ENCODE measurements around the gene AIFM3. TPM values are rescaled to one million over a fixed set of nuclear protein-coding genes. Genes with fewer than 3 reads are reported as not detected.
A peak's percentile ranks its signal among the peaks of the same experiment; 100 is the strongest.

Gene AIFM3
- polyA plus RNA-seq, 1 donor: 3.2 TPM

DNA sequence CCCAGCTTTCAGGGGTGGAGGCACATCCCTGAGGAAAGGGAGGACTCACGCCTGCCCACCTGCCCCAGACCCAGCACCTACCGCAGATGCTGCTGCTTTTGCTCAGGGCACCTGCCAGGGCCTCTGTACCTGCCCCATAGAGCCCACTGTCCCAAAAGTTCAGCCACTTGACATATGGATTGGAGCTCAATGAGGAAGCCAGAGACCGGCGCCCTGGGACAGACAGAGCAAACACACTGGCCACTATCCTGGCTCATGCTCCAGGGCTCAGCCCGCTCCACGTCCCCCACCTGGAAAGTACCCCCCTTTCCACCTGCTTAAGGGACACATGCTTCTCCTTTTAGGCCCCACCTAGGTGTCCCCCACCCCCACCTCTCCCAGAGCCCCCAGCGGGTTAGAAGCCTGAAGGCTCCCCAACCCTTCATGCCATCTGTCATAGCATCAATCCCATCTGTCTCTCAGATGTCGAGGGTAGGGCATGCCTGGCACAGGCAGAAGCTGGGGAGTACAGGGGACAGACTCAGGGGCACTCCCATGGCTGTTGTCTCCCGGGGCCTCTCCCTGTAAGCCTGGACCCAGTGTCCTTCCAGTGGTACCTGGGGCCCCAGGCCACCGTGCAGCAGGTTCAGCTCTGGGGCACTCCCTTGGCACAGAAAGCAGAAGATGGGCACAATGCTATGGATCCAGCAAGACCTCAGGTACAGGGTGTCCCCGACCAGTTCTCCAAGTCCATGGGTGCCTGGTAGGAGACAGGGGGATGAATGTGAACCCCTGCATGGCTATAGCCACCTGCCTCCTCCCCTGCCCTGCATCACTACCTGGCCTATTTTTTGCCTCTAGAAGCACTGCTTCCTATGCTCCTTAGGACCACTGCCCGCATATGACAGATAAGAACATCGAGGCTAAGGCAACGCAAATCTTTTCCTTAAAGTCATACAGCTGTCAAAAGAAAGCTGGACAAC, 45.7 kb downstream of the AIFM3 start:
- H3K27ac ChIP-seq (ENCODE audit: low read length): no peak overlapping the region
- no peaks in the 10 kb centered on the region for H3K9me3 ChIP-seq (ENCODE audit: control insufficient read depth, low read depth, low read length)
- peaks cover 17% of the 10 kb centered on the region for H3K4me1 ChIP-seq (ENCODE audit: control insufficient read depth, insufficient read depth, low read length)
- no peak overlapping the region for H3K4me3 ChIP-seq (ENCODE audit: low read length)
- WGBS (ENCODE audit: insufficient coverage, low lambda C conversion rate): no CpG with 5 or more reads among the region's 14 CpGs
- H3K36me3 ChIP-seq (ENCODE audit: control insufficient read depth, insufficient read depth, low read length): no peaks in the 10 kb centered on the region
- DNase-seq: no peak
- no peaks in the 10 kb centered on the region for H3K27me3 ChIP-seq (ENCODE audit: control insufficient read depth, insufficient read depth, low read length)

GRCh38 chr22:21013657-21014201, 46.7 kb downstream of the AIFM3 start:
- no CpG with 5 or more reads among the region's 24 CpGs for WGBS (ENCODE audit: insufficient coverage, low lambda C conversion rate)
- H3K4me3 ChIP-seq (ENCODE audit: low read length): peak overlapping the region; percentile 42

GRCh38 chr22:21014202-21014725, 47.2 kb downstream of the AIFM3 start:
- peak overlapping the region; percentile 65 for H3K27ac ChIP-seq (ENCODE audit: low read length)
- WGBS (ENCODE audit: insufficient coverage, low lambda C conversion rate): no CpG with 5 or more reads among the region's 40 CpGs
- DNase-seq: peak; percentile 85 to 87
- H3K27me3 ChIP-seq (ENCODE audit: control insufficient read depth, insufficient read depth, low read length): no peaks in the 10 kb centered on the region
- no peaks in the 10 kb centered on the region for H3K9me3 ChIP-seq (ENCODE audit: control insufficient read depth, low read depth, low read length)
- peaks cover 17% of the 10 kb centered on the region for H3K4me1 ChIP-seq (ENCODE audit: control insufficient read depth, insufficient read depth, low read length)
- H3K4me3 ChIP-seq (ENCODE audit: low read length): peak overlapping the region; percentile 42
- H3K36me3 ChIP-seq (ENCODE audit: control insufficient read depth, insufficient read depth, low read length): no peaks in the 10 kb centered on the region

More at GRCh38 chr22:21013657-21014201, 46.7 kb downstream of the AIFM3 start:
- Histone ChIP-seq H3K36me3 (ENCODE audit: control insufficient read depth, insufficient read depth, low read length) (no peaks in the 10 kb centered on the region), H3K27me3 (ENCODE audit: control insufficient read depth, insufficient read depth, low read length) (no peaks in the 10 kb centered on the region), H3K4me1 (ENCODE audit: control insufficient read depth, insufficient read depth, low read length) (peaks cover 17% of the 10 kb centered on the region), H3K9me3 (ENCODE audit: control insufficient read depth, low read depth, low read length) (no peaks in the 10 kb centered on the region), H3K27ac (ENCODE audit: low read length) (peak overlapping the region; percentile 65)
- no peak for DNase-seq

GRCh38 chr22:21014726-21015465, 47.8 kb downstream of the AIFM3 start, which contains the start of gene P2RX6:
Gene P2RX6, plus strand, starts transcription at chr22:21015165. Its CDS starts 10 bp downstream, at chr22:21015175.
- H3K4me3 ChIP-seq (ENCODE audit: low read length): peak within 1 kb of the TSS; percentile 42
- H3K27ac ChIP-seq (ENCODE audit: low read length): peak within 1 kb of the TSS; percentile 65
- 8% methylated on average over 2 of the region's 12 CpGs for WGBS (ENCODE audit: insufficient coverage, low lambda C conversion rate)
- H3K4me1 ChIP-seq (ENCODE audit: control insufficient read depth, insufficient read depth, low read length): peaks cover 17% of the 10 kb centered on the region
- no peaks in the 10 kb centered on the region for H3K27me3 ChIP-seq (ENCODE audit: control insufficient read depth, insufficient read depth, low read length)
- DNase-seq: peak in 1 of 2 donors; percentile 55
- no peaks in the 10 kb centered on the region for H3K36me3 ChIP-seq (ENCODE audit: control insufficient read depth, insufficient read depth, low read length)
- H3K9me3 ChIP-seq (ENCODE audit: control insufficient read depth, low read depth, low read length): no peaks in the 10 kb centered on the region

- Histone ChIP-seq H3K27ac (ENCODE audit: low read length) (peak overlapping the region; percentile 54), H3K4me1 (ENCODE audit: control insufficient read depth, insufficient read depth, low read length) (peaks cover 17% of the 10 kb centered on the region), H3K9me3 (ENCODE audit: control insufficient read depth, low read depth, low read length) (no peaks in the 10 kb centered on the region), H3K4me3 (ENCODE audit: low read length) (no peak overlapping the region), H3K27me3 (ENCODE audit: control insufficient read depth, insufficient read depth, low read length) (no peaks in the 10 kb centered on the region), H3K36me3 (ENCODE audit: control insufficient read depth, insufficient read depth, low read length) (no peaks in the 10 kb centered on the region)
- no peak for DNase-seq
- WGBS (ENCODE audit: insufficient coverage, low lambda C conversion rate): no CpG with 5 or more reads among the region's 10 CpGs
Measured at GRCh38 chr22:21015466-21016006, 48.5 kb downstream of the AIFM3 start.

DNA sequence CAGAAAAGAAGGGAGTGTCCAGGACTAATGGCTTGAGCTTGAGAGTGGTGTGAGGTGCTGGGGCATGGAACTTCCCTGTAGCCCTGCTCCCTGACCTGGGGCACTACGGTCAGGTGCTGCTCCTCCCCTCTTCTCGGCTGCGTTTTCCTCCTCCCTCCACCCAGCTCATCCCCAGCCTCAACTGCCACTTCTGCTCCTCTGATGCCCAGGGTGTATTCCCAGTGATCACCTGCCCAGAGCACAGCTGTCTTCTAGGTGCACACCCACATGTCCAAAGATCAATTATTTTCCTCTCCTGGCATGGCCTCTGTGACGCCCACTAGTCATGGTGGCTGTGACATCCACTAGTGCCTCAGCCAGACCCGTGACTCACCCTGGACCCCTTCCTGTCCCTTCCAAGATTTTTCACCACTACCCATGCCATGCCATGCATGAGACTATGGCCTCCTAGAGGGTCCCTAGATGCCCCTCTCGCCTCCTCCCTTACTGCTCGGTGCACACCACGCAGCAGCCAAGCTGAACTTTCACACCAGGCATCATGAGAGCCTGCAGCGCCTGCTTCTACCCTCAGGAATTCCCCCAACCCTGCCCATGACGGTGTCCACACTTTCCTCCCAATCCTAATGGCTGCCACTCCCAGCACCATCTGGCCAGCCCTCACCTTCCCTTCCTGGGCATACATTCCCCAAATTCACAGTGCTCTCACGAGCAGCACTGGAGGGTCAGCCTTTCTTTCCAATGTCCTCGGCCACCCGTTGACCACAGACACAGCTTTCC, 49.8 kb downstream of the AIFM3 start:
- DNase-seq: no peak
- Histone ChIP-seq H3K36me3 (ENCODE audit: control insufficient read depth, insufficient read depth, low read length) (no peaks in the 10 kb centered on the region), H3K4me3 (ENCODE audit: low read length) (no peak overlapping the region), H3K4me1 (ENCODE audit: control insufficient read depth, insufficient read depth, low read length) (peaks cover 17% of the 10 kb centered on the region), H3K27ac (ENCODE audit: low read length) (no peak overlapping the region), H3K27me3 (ENCODE audit: control insufficient read depth, insufficient read depth, low read length) (no peaks in the 10 kb centered on the region), H3K9me3 (ENCODE audit: control insufficient read depth, low read depth, low read length) (no peaks in the 10 kb centered on the region)
- 80% methylated on average over 2 of the region's 13 CpGs for WGBS (ENCODE audit: insufficient coverage, low lambda C conversion rate)

DNA sequence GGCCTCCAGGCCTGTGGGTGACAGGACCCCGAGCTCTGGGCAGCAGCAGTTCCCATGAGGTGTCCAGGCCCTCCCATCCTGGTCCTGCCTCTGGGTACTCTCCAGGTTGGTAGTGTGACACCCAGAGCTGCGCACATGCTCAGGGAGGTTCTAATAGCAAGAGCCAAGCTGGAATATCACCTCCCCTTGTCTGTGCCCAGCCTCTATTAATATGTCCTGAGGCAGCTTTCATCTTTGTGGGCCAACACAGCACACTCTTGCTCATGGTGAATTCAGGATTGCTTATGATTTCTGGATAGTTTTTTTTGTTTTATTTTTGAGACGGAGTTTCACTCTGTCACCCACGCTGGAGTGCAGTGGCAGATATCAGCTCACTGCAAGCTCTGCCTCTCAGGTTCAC, 51.3 kb downstream of the AIFM3 start:
- Histone ChIP-seq H3K4me1 (ENCODE audit: control insufficient read depth, insufficient read depth, low read length) (peaks cover 17% of the 10 kb centered on the region), H3K36me3 (ENCODE audit: control insufficient read depth, insufficient read depth, low read length) (no peaks in the 10 kb centered on the region), H3K27ac (ENCODE audit: low read length) (no peak overlapping the region), H3K9me3 (ENCODE audit: control insufficient read depth, low read depth, low read length) (no peaks in the 10 kb centered on the region), H3K27me3 (ENCODE audit: control insufficient read depth, insufficient read depth, low read length) (no peaks in the 10 kb centered on the region), H3K4me3 (ENCODE audit: low read length) (no peak overlapping the region)
- 100% methylated on average over 1 of the region's 4 CpGs for WGBS (ENCODE audit: insufficient coverage, low lambda C conversion rate)
- no peak for DNase-seq

- Histone ChIP-seq H3K9me3 (ENCODE audit: control insufficient read depth, low read depth, low read length) (no peaks in the 10 kb centered on the region), H3K4me1 (ENCODE audit: control insufficient read depth, insufficient read depth, low read length) (no peaks in the 10 kb centered on the region), H3K27ac (ENCODE audit: low read length) (no peak overlapping the region), H3K4me3 (ENCODE audit: low read length) (no peak overlapping the region), H3K27me3 (ENCODE audit: control insufficient read depth, insufficient read depth, low read length) (no peaks in the 10 kb centered on the region), H3K36me3 (ENCODE audit: control insufficient read depth, insufficient read depth, low read length) (no peaks in the 10 kb centered on the region)
- DNase-seq: no peak
- 60% methylated on average over 1 of the region's 7 CpGs for WGBS (ENCODE audit: insufficient coverage, low lambda C conversion rate)
Measured at GRCh38 chr22:21020802-21021429, 53.9 kb downstream of the AIFM3 start.

GRCh38 chr22:21022507-21022906, 55.5 kb downstream of the AIFM3 start:
- no peak for DNase-seq
- H3K27me3 ChIP-seq (ENCODE audit: control insufficient read depth, insufficient read depth, low read length): no peaks in the 10 kb centered on the region
- H3K4me1 ChIP-seq (ENCODE audit: control insufficient read depth, insufficient read depth, low read length): no peaks in the 10 kb centered on the region
- WGBS (ENCODE audit: insufficient coverage, low lambda C conversion rate): no CpG with 5 or more reads among the region's 10 CpGs
- no peaks in the 10 kb centered on the region for H3K36me3 ChIP-seq (ENCODE audit: control insufficient read depth, insufficient read depth, low read length)
- no peaks in the 10 kb centered on the region for H3K9me3 ChIP-seq (ENCODE audit: control insufficient read depth, low read depth, low read length)
- no peak overlapping the region for H3K4me3 ChIP-seq (ENCODE audit: low read length)
- H3K27ac ChIP-seq (ENCODE audit: low read length): no peak overlapping the region

All from large intestine (tissue), 3 donors.